ENCODE results near the gene RBM5.

Gene RBM5

GRCh38 chr3:50137531-50137930 is 48.8 kb downstream of the RBM5 start:
- H3K4me3 ChIP-seq (ENCODE audit: control insufficient read depth, low read depth, low read length) = no peak overlapping the region
- DNase-seq (ENCODE audit: low read depth) = no peak
- TF ChIP-seq CTCF (conservative IDR thresholded peaks at IDR 0.05; ENCODE audit: control insufficient read depth, insufficient read depth, low read depth, low read length) = no peak

DNA sequence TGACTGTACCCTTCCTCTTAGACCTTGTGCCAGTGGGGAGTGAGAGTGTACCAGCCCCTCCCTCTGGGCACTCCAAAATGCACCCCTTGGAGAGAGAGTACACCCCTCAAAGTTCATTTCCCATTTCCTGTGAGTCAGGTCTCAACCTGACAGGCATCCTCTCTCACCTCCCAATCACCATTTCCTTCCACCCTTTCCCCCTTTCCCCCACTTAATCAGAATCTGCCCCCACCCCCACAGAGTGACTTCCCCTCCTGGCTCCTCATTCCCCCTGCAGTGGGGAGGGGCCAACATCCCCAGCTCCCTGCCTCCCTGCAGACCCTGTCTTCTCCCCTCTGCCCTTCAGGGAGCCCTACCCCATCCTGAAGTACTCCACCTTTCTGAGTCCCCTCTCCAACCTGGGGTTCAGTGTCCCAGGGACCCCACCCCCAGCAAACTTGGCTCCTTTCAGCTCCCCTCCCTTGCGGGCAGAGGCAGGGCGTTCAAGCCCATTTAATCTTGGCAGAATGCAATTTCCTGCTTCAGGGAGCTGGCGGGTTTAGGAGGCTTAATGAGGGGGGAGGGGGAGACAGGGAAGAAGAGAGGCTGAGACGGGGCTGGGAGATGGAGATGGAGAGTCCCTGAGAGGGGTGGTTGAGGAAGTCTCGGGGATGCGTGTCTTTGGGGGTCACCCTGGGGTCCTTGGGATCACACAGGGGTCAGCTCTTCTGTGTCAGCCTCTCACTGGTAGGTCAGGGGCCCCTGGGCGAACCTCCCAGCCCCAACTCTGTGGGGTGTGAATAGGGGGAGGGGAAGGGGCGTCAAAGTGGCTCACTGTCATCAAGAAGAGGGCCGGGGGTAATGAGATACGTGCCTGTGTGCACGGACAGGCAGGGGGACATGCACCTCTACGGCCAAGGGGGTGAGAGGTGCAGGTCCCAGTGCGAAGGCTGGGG is 49.8 kb downstream of the RBM5 start:
- TF ChIP-seq CTCF (conservative IDR thresholded peaks at IDR 0.05; ENCODE audit: control insufficient read depth, insufficient read depth, low read depth, low read length) = no peak
- no peak overlapping the region for H3K4me3 ChIP-seq (ENCODE audit: control insufficient read depth, low read depth, low read length)
- no peak for DNase-seq (ENCODE audit: low read depth)

- H3K4me3 ChIP-seq (ENCODE audit: control insufficient read depth, low read depth, low read length) = no peak overlapping the region
- no peak for DNase-seq (ENCODE audit: low read depth)
- TF ChIP-seq CTCF (conservative IDR thresholded peaks at IDR 0.05; ENCODE audit: control insufficient read depth, insufficient read depth, low read depth, low read length) = no peak
These were observed 50.6 kb downstream of the RBM5 start for GRCh38 chr3:50139308-50139707.

DNA sequence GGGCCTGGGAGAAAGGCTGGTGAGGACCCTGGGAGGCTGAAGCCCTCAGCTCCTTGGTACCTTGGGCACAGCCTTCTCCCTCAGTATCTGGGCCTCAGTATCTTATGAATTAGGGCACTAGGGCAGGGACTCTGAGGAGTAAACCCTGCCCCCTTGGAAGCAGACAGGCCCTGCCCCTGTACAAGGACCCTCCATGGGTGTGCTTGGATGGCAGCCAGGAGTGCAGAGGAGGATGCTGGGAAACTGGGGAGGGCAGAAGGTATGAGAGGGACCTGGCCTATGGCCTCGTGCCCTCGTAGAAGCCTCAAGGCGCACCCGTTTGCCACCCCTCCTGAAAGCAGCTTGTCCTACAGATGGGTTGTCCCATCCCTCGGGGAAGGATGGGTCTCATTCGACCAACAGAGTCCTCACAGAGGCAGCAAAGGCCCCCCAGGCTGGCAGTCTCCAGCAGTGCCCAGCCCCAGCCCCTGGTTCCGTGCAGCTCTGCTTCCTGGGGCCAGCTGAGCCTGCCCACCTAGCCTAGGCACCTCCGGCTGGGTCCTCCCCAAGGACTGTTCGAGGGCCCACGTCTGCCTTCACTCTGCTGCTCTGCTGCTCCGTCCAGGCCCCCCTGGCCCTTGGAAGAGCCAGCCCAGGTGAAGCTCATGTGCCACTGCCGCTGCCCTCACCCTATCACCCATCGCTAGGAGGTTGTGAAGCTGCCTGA is 51.2 kb downstream of the RBM5 start:
- no peak for DNase-seq (ENCODE audit: low read depth)
- no peak overlapping the region for H3K4me3 ChIP-seq (ENCODE audit: control insufficient read depth, low read depth, low read length)
- no peak for TF ChIP-seq CTCF (conservative IDR thresholded peaks at IDR 0.05; ENCODE audit: control insufficient read depth, insufficient read depth, low read depth, low read length)

- no peak for DNase-seq (ENCODE audit: low read depth)
- H3K4me3 ChIP-seq (ENCODE audit: control insufficient read depth, low read depth, low read length) = no peak overlapping the region
- TF ChIP-seq CTCF (conservative IDR thresholded peaks at IDR 0.05; ENCODE audit: control insufficient read depth, insufficient read depth, low read depth, low read length) = no peak
These were observed 52.3 kb downstream of the RBM5 start for GRCh38 chr3:50140990-50141389.

- TF ChIP-seq CTCF (conservative IDR thresholded peaks at IDR 0.05; ENCODE audit: control insufficient read depth, insufficient read depth, low read depth, low read length) = no peak
- DNase-seq (ENCODE audit: low read depth) = no peak
- H3K4me3 ChIP-seq (ENCODE audit: control insufficient read depth, low read depth, low read length) = no peak overlapping the region
These were observed 57.7 kb downstream of the RBM5 start for GRCh38 chr3:50146316-50146901.
